DND-41 (cell line): ENCODE measurements around the gene RBPJL.

ENCODE experiments used
- ATAC-seq: fragments of 200-7000 bp; cut with Tn5 transposase; 3 replicates; pipeline ENCODE4 v1.9.1; 2021; ENCODE audit warnings: low read depth; ENCODE audit not compliant: insufficient read depth
- DNase-seq: peaks from one replicate; pipeline ENCODE4 v3.0.0-alpha.2; 2020
- H2AFZ ChIP-seq: 2 replicates; pipeline ENCODE4 v1.6.0; 2012; ENCODE audit warnings: low read depth, low read length
- H3K27ac ChIP-seq: 2 replicates; pipeline ENCODE4 v1.5.1; 2012; ENCODE audit warnings: low read length, inconsistent platforms
- H3K27me3 ChIP-seq: fragments of 200-600 bp; sonication (generic); 2 replicates; pipeline ENCODE4 v1.6.0; 2012; ENCODE audit warnings: low read length, mild to moderate bottlenecking, inconsistent platforms; ENCODE audit not compliant: insufficient read depth, poor library complexity
- H3K36me3 ChIP-seq: 2 replicates; pipeline ENCODE4 v1.5.1; 2012; ENCODE audit warnings: low read length, inconsistent platforms; ENCODE audit not compliant: insufficient read depth
- H3K4me1 ChIP-seq: 2 replicates; pipeline ENCODE4 v1.5.1; 2012; ENCODE audit warnings: mild to moderate bottlenecking, low read length; ENCODE audit not compliant: insufficient read depth
- H3K4me2 ChIP-seq: 2 replicates; pipeline ENCODE4 v1.6.0; 2012; ENCODE audit warnings: mild to moderate bottlenecking, moderate library complexity, low read length, inconsistent platforms; ENCODE audit not compliant: insufficient read depth
- H3K4me3 ChIP-seq, 2 experiments: fragments of 200-600 bp in 1 of 2; shearing (Covaris generic) in 1 of 2; 2 replicates each; pipeline ENCODE4 v1.5.1; 2012 to 2016; ENCODE audit warnings: inconsistent platforms in 2 of 2, low read length in 2 of 2, mild to moderate bottlenecking in 2 of 2, low read depth in 1 of 2, moderate library complexity in 1 of 2
- H3K79me2 ChIP-seq: 2 replicates; pipeline ENCODE4 v1.6.0; 2012; ENCODE audit warnings: low read length, inconsistent platforms; ENCODE audit not compliant: insufficient read depth
- H3K9ac ChIP-seq: 2 replicates; pipeline ENCODE4 v1.6.0; 2012; ENCODE audit warnings: low read depth, mild to moderate bottlenecking, inconsistent platforms, low read length, moderate library complexity
- H3K9me3 ChIP-seq: 2 replicates; pipeline ENCODE4 v1.5.1; 2012; ENCODE audit warnings: low read length, moderate library complexity, mild to moderate bottlenecking, inconsistent platforms; ENCODE audit not compliant: insufficient read depth, severe bottlenecking
- H4K20me1 ChIP-seq: 2 replicates; pipeline ENCODE4 v1.6.0; 2012; ENCODE audit warnings: low read length; ENCODE audit not compliant: insufficient read depth
- EZH2 ChIP-seq: IDR thresholded peaks from 3 replicates; pipeline ENCODE4 v1.6.1; 2012; ENCODE audit warnings: borderline replicate concordance, low read depth, mild to moderate bottlenecking, moderate library complexity, low read length, inconsistent platforms; ENCODE audit not compliant: severe bottlenecking
- TF ChIP-seq, protein P1 (sequence below): IDR thresholded peaks from 2 replicates; pipeline ENCODE4 v1.5.1; 2012; ENCODE audit warnings: borderline replicate concordance, low read length, moderate library complexity, mild to moderate bottlenecking; ENCODE audit not compliant: poor library complexity, severe bottlenecking; ENCODE audit errors: extremely low read depth

RBPJL gene

DNA sequence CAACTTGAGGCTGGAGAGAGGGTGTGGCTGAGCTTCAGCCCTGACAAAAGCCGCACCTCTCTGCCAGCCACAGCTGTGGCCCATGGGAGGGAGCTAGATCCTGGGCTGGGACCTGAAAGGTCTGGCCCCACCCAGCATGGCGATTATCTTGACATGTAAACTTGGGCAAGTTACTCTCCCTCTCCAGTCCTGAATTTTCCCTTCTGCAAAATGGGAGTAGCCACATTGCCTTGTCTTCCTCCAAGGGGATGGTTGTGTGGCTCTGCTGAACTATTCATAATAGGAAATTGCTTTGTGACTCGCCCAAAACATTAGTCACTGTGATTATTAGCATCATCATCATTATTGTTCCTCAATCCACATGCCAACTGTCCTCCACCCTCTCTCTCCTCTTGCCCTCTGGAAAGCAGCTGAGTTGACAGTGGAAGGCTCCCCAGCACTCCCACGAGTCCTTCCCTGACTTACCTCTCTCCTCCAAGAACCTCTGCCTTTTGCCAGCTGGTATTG, 23.0 kb upstream of the RBPJL start:
- Histone ChIP-seq H4K20me1 (no peaks in the 10 kb centered on the region), H3K36me3 (no peaks in the 10 kb centered on the region), H3K27me3 (peaks cover 10% of the 10 kb centered on the region), H3K4me3 (no peak overlapping the region), H2AFZ (no peak overlapping the region), H3K9ac (no peak overlapping the region), H3K27ac (no peak overlapping the region), H3K4me2 (no peak overlapping the region), H3K4me1 (no peaks in the 10 kb centered on the region), H3K9me3 (no peaks in the 10 kb centered on the region), H3K79me2 (no peaks in the 10 kb centered on the region)
- DNase-seq (no peak), ATAC-seq (no peak)
- TF ChIP-seq EZH2 = no peak
- TF ChIP-seq, protein P1, sequence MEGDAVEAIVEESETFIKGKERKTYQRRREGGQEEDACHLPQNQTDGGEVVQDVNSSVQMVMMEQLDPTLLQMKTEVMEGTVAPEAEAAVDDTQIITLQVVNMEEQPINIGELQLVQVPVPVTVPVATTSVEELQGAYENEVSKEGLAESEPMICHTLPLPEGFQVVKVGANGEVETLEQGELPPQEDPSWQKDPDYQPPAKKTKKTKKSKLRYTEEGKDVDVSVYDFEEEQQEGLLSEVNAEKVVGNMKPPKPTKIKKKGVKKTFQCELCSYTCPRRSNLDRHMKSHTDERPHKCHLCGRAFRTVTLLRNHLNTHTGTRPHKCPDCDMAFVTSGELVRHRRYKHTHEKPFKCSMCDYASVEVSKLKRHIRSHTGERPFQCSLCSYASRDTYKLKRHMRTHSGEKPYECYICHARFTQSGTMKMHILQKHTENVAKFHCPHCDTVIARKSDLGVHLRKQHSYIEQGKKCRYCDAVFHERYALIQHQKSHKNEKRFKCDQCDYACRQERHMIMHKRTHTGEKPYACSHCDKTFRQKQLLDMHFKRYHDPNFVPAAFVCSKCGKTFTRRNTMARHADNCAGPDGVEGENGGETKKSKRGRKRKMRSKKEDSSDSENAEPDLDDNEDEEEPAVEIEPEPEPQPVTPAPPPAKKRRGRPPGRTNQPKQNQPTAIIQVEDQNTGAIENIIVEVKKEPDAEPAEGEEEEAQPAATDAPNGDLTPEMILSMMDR = no peak

DNA sequence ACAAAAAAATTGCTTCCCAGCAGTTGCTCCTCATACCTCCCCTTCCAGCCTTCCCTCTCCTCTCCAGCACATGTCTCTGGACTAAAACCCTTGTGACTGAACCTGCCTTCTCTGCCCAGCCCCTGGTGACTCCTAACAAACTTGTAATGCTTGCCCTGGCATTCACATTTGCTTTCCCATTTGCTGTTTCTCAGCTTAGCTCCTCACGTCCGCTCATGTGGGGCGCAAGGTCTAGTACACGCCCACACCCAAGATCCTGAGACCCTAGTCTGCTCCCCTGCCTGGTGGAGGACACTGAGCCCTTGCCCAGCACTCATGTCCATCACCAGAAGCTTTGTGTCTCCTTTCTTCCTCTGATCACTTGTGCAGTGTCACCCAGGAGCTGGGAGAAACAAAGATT, 18.3 kb upstream of the RBPJL start:
- no peak overlapping the region for H3K4me3 ChIP-seq
- peaks cover 8% of the 10 kb centered on the region for H3K27me3 ChIP-seq
- H3K9me3 ChIP-seq = no peaks in the 10 kb centered on the region
- TF ChIP-seq EZH2 = no peak
- TF ChIP-seq, protein P1 = no peak
- H3K36me3 ChIP-seq = no peaks in the 10 kb centered on the region
- no peaks in the 10 kb centered on the region for H3K4me1 ChIP-seq
- ATAC-seq (no peak), DNase-seq (no peak)
- no peaks in the 10 kb centered on the region for H3K79me2 ChIP-seq
- H3K9ac ChIP-seq = no peak overlapping the region
- H2AFZ ChIP-seq = no peak overlapping the region
- no peaks in the 10 kb centered on the region for H4K20me1 ChIP-seq
- no peak overlapping the region for H3K27ac ChIP-seq
- no peak overlapping the region for H3K4me2 ChIP-seq

DNA sequence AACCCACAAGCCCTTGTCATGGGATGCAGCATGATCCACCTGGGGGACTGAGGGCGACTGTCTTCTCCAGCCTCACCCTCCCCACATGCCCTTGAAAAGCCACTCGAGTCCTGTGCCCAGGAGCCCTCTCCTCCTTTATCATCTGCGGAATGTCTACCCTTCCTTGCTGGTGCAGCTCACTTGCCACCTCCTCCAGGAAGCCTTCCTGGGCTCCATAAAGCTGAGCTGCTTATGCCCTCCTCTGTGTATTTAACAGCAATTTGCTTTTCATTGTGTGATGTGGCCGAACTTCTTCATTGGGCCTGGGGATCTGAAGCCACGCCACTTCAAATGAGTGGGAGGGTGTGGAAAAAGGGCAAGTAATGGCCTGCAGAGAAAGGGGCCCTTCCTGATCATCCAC, 17.8 kb upstream of the RBPJL start:
- no peak for DNase-seq
- Histone ChIP-seq H3K27me3 (peaks cover 8% of the 10 kb centered on the region), H3K4me3 (no peak overlapping the region), H3K27ac (no peak overlapping the region), H2AFZ (no peak overlapping the region), H4K20me1 (no peaks in the 10 kb centered on the region), H3K9me3 (no peaks in the 10 kb centered on the region), H3K4me1 (no peaks in the 10 kb centered on the region), H3K36me3 (no peaks in the 10 kb centered on the region), H3K4me2 (no peak overlapping the region), H3K79me2 (no peaks in the 10 kb centered on the region), H3K9ac (no peak overlapping the region)
- TF ChIP-seq, protein P1 = no peak
- no peak for TF ChIP-seq EZH2
- ATAC-seq = no peak
